KMS-11 (cell line): ENCODE results near the gene MORN1.

Experiments used
- H2AFZ ChIP-seq: fragments of 200-600 bp; sonication (generic); 2 replicates; pipeline ENCODE4 v1.6.1; 2016; ENCODE audit warnings: antibody characterized with exemption, mixed run types, low read depth
- H3K27ac ChIP-seq: fragments of 200-600 bp; sonication (generic); 2 replicates; pipeline ENCODE4 v1.6.1; 2016; ENCODE audit warnings: mild to moderate bottlenecking, mixed run types
- H3K27me3 ChIP-seq: fragments of 200-600 bp; sonication (generic); 2 replicates; pipeline ENCODE4 v1.6.1; 2017; ENCODE audit warnings: mild to moderate bottlenecking, low read depth, mixed run types, moderate library complexity; ENCODE audit not compliant: insufficient read depth
- H3K36me3 ChIP-seq: fragments of 200-600 bp; sonication (generic); 2 replicates; pipeline ENCODE4 v1.6.1; 2017; ENCODE audit warnings: mild to moderate bottlenecking, mixed run types; ENCODE audit not compliant: insufficient read depth
- H3K4me1 ChIP-seq: fragments of 200-600 bp; sonication (generic); 2 replicates; pipeline ENCODE4 v1.6.1; 2016; ENCODE audit warnings: mild to moderate bottlenecking, low read depth, mixed run types; ENCODE audit not compliant: poor library complexity, severe bottlenecking
- H3K4me2 ChIP-seq: fragments of 200-600 bp; sonication (generic); 2 replicates; pipeline ENCODE4 v1.7.0; 2016; ENCODE audit warnings: mild to moderate bottlenecking, mixed run types
- H3K4me3 ChIP-seq: fragments of 200-600 bp; sonication (generic); IDR thresholded peaks from 2 replicates; pipeline ENCODE4 v1.6.1; 2017; ENCODE audit warnings: low read depth, low read length, mixed read lengths; ENCODE audit not compliant: insufficient read depth
- H3K79me2 ChIP-seq: fragments of 200-600 bp; sonication (generic); 2 replicates; pipeline ENCODE4 v1.6.1; 2016; ENCODE audit warnings: low read depth, mixed run types; ENCODE audit not compliant: insufficient read depth
- H3K9ac ChIP-seq: fragments of 200-600 bp; sonication (generic); 2 replicates; pipeline ENCODE4 v1.6.1; 2016; ENCODE audit warnings: mild to moderate bottlenecking, mixed run types
- H4K20me1 ChIP-seq: fragments of 200-600 bp; sonication (generic); 2 replicates; pipeline ENCODE4 v1.6.1; 2016; ENCODE audit warnings: mild to moderate bottlenecking, mixed run types; ENCODE audit not compliant: insufficient read depth
- TF ChIP-seq, protein P1 (sequence below): fragments of 200-600 bp; sonication (generic); conservative IDR thresholded peaks from 2 replicates; pipeline ENCODE4 v1.6.1; 2017; ENCODE audit warnings: low read depth, mild to moderate bottlenecking, antibody characterized with exemption, low read length, moderate library complexity, mixed read lengths

MORN1 gene

DNA sequence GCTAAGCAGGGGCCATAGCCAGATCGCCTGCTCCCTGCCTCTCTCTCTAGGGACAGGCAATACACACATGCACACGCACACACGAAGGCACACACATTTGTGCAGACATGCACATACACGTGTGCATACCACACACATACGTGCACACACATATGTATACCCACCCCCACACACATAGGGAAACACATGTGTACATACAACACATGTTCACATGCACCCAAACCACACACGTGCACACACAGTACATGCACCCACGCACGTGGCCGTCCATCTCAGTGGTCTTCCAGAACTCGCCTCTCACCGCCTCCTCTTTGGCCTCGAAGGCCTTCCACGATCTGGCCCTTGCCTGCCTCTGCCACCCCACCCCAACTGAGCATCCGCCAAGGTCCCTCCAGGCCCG is 46.3 kb upstream of the MORN1 start:
- peaks cover 15% of the 10 kb centered on the region for H3K4me1 ChIP-seq
- no peaks in the 10 kb centered on the region for H3K79me2 ChIP-seq
- H3K27ac ChIP-seq: no peak overlapping the region
- H3K4me2 ChIP-seq: no peak overlapping the region
- H4K20me1 ChIP-seq: no peaks in the 10 kb centered on the region
- no peaks in the 10 kb centered on the region for H3K36me3 ChIP-seq
- peaks cover 78% of the 10 kb centered on the region for H3K27me3 ChIP-seq
- TF ChIP-seq, protein P1, sequence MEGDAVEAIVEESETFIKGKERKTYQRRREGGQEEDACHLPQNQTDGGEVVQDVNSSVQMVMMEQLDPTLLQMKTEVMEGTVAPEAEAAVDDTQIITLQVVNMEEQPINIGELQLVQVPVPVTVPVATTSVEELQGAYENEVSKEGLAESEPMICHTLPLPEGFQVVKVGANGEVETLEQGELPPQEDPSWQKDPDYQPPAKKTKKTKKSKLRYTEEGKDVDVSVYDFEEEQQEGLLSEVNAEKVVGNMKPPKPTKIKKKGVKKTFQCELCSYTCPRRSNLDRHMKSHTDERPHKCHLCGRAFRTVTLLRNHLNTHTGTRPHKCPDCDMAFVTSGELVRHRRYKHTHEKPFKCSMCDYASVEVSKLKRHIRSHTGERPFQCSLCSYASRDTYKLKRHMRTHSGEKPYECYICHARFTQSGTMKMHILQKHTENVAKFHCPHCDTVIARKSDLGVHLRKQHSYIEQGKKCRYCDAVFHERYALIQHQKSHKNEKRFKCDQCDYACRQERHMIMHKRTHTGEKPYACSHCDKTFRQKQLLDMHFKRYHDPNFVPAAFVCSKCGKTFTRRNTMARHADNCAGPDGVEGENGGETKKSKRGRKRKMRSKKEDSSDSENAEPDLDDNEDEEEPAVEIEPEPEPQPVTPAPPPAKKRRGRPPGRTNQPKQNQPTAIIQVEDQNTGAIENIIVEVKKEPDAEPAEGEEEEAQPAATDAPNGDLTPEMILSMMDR: no peak
- no peak overlapping the region for H2AFZ ChIP-seq
- H3K4me3 ChIP-seq: no peak overlapping the region
- no peak overlapping the region for H3K9ac ChIP-seq

DNA sequence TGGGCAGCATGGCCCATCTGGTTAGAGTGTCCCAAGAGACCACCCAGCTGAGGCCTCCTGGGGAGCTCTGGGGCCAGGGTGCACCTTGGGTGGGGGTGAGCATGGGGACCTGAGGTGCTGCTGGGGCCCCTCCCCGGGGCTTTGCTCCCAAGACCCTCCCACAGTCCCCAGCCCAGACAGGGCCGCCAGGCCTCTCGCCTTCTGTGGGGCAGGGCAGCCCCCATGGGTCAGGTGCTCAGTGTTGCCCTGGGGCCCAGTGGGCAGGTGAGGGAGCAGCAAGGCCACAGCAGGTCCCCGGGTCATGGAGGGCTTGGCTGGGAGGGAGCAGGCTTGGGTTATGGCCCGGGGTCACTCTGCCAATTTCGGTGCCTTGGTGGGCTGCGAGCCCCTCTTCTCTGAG is 45.5 kb upstream of the MORN1 start:
- Histone ChIP-seq H3K79me2 (no peaks in the 10 kb centered on the region), H2AFZ (no peak overlapping the region), H4K20me1 (no peaks in the 10 kb centered on the region), H3K4me3 (no peak overlapping the region), H3K4me1 (peaks cover 15% of the 10 kb centered on the region), H3K27ac (no peak overlapping the region), H3K27me3 (peaks cover 78% of the 10 kb centered on the region), H3K9ac (no peak overlapping the region), H3K4me2 (no peak overlapping the region), H3K36me3 (no peaks in the 10 kb centered on the region)
- TF ChIP-seq, protein P1: no peak

DNA sequence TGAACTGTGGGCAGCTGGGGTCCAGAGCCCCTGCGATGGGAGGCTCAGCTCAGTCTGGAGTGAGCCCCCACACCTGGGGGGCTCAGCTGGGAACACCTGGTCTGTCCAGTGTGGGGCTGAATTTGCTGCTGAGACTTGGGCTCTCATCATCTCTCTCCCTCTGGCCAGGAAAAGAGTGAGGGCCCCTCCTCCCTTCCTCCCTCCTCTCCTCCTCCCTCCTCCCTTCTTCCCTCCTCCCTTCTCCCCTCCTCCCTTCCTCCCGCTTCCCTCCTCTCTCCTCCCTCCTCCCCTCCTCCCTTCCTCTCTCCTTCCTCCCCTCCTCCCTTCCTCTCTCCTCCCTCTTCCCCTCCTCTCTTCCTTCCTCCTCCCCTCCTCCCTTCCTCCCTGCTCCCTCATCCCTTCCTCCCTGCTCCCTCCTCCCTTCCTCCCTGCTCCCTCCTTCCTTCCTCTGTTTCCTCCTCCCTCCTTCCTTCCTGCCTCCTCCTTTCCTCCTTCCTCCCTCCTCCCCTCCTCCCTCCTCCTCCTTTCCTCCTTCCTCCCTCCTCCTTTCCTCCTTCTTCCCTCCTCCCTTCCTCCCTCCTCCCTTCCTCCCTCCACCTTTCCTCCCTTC is 44.5 kb upstream of the MORN1 start:
- H3K4me1 ChIP-seq: peaks cover 15% of the 10 kb centered on the region
- H3K27me3 ChIP-seq: peaks cover 77% of the 10 kb centered on the region
- no peak overlapping the region for H3K4me3 ChIP-seq

DNA sequence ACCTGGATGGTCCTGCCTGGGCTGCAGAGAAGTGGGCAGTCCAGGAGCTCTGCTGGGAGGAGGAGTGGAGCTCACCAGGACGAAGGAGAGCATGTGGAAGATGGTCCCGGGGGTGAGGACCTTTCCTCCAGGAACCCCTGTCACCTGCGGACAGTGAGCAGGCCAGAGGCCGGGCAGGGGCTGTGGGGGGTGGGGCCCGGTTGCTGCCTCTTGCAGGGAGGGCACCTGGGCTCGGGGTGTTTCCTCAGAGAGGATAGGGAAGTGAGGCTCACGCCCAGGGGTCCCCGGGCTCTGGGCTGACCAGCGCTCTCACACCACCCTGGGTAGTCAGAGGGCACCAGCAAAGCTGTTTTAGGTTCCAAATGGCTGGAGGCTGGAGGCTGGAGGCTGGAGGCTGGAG is 43.7 kb upstream of the MORN1 start:
- TF ChIP-seq, protein P1: no peak
- Histone ChIP-seq H2AFZ (no peak overlapping the region), H3K9ac (no peak overlapping the region), H3K36me3 (no peaks in the 10 kb centered on the region), H3K27ac (no peak overlapping the region), H3K4me2 (no peak overlapping the region), H3K27me3 (peaks cover 79% of the 10 kb centered on the region), H3K79me2 (no peaks in the 10 kb centered on the region), H4K20me1 (no peaks in the 10 kb centered on the region), H3K4me1 (peaks cover 15% of the 10 kb centered on the region), H3K4me3 (no peak overlapping the region)

More for the DNA sequence above, 44.5 kb upstream of the MORN1 start:
- Histone ChIP-seq H3K36me3 (no peaks in the 10 kb centered on the region), H2AFZ (no peak overlapping the region), H3K4me2 (no peak overlapping the region), H3K79me2 (no peaks in the 10 kb centered on the region), H4K20me1 (no peaks in the 10 kb centered on the region), H3K27ac (no peak overlapping the region), H3K9ac (no peak overlapping the region)
- TF ChIP-seq, protein P1: no peak
